Measurements from ENCODE around the gene SYTL5.

SYTL5 gene

GRCh38 chrX:38099688-38100087, 93.3 kb downstream of the SYTL5 start:
- DNase-seq = no peak

- no peak for DNase-seq
Observed at GRCh38 chrX:38102240-38102639, 95.9 kb downstream of the SYTL5 start.

DNA sequence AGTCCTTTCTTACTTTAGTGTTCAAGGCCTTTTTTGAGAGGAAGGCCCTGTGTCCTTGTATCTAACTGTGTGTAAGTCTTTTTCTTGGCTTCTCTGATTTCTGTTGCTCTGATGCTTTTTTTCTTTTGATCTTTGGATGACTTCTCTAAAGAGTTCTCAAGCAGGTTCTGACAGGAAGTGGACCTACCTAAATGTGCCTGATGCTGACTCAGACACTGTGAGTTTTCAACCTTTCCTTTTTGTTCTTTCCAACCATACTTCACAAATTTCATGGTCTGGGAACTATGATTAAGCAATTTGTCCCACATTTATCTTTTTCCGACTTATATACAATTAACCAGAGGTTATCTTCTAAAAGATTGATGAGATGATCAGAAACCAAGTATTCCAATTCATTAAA, 96.5 kb downstream of the SYTL5 start:
- no peak for DNase-seq

DNA sequence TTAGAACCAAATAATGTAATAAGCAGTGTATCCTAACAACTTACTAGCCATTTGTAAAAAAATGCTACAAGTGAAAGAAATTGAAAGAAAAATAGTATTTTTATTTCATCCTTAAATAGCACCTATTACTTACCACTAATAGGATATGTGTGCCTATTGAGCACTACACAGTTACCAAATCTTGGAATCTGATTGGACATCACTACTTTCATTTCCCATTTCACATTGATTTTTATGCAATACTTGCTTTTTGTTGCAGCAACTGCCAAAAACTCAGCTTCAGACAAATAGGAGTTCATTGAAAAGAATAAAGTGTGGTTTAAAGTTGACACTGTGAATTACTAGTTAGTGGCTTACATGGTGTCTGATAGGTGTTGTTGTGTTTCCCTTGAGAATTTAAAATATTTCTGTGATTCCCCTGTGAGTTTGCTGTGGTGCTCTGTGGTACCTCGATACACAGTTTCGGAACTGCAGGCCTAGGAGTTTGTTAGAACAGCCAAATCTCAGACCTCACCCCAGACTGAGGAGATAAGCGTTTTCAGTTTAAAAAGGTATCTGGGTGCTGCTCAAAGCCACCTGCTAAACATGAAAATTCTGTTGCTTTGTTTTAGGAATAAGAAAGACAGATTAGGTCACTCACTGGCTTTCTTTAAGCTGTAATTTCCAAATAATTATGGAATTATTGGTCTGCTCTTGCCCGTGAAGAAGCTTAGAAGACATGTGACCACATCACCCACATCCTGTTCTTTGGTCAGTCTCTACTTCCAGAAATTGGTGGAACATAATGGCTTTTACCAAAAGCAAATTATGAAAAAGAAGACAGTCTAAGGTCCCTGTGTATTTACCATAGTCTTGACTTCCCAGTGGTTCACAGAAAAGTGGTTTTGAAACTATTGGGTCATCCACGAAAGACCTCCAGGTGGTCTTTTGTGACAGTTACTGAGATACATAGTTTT, 97.8 kb downstream of the SYTL5 start:
- no peak for DNase-seq

GRCh38 chrX:38105216-38105725, 98.9 kb downstream of the SYTL5 start:
- DNase-seq = no peak

GRCh38 chrX:38106991-38107655, 100.8 kb downstream of the SYTL5 start:
- DNase-seq = no peak

GRCh38 chrX:38108364-38108763, 102.0 kb downstream of the SYTL5 start:
- DNase-seq = no peak

DNA sequence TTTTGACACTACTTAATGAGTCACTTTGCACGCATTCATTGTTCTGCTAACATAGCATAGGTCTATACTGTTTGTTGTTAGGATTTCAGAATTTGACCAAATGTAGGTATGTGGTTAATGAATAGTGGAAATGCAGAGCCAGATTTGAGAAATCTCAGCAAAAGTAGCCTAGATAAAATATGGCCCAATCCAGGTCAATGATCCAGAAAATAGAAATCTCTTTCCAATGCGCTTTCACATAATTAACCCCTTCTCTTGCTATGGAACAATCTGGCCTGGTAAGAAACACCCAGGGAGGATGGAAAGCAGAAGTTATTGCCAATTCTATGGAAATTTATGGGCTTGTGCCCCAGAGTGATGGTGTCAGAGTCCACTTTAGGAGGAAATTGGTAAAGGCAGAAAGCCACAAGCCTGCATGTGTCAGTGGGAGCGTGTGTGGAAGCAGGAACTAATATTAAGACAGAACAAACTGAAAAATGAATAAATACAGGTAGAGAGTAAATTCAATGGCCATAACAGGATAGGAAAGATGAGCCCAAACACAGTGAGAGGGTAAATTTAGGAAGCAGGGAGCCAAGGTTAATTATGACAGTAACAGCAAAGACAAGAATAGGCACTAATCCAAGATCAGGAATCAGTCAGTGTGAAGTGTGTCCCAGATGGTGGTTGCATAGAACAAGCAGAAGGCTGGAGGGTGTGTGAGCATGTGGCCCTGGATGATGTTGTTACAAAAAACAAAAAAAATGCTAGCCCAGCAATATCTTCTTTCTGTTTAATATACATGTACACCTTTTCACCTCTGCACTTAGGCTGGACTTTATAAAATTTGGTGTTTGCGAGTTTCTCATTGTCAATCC, 102.9 kb downstream of the SYTL5 start:
- no peak for DNase-seq

DNA sequence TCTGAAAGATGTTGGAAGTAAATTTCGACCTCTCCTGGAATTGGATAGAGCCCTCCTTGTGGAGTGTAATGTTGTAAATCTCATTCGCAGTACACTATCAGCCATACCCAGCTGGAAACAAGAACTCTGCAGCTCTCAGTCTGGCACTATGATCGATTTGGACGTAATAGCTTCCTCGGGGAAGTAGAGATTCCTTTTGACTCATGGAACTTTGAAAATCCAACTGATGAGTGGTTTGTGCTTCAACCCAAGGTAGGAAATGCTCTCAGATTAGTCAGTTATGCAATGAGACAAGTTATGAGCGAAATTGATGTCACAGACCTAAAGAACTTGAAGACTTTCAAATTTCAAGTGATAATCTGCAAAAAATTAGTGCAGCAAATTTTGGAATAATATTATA, 103.9 kb downstream of the SYTL5 start:
- no peak for DNase-seq

DNA sequence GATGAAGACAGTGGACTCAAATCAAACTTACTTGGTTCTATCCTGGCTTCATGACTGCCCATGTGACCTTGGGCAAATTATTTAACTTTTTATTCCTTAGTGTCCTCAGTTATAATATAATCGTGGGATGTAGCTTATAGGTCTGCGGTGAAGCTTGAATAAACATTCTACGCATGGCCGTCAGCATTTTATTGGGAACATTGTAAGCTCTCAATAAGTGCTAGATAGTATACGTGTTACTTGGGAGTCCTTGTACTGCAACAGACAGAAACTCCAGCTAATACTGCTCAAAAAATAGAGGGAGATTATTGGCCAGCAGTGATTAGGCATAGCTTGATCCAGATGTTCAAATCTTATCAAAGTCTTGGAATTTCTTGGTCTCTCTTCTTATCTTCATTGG, 104.8 kb downstream of the SYTL5 start:
- DNase-seq = no peak

GRCh38 chrX:38112566-38112965, 106.2 kb downstream of the SYTL5 start:
- DNase-seq = no peak

DNA sequence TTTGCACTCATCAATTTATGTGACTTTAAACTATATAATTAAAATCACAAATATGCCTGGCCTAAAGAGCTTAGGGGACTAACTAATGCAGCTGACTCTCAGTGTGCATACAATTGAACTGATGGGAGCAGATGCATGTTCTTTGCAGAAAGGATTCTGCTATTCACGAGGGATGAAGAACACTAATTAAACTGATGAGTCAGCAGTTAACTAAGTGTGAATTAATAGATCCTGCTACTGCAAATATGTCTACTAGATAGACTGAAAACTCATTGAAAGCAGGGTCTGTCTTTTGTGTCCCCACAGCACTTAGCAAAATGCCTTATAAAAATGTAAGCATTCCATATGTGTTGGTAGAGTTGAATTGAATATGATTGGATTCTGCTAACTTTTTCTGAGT, 110.4 kb downstream of the SYTL5 start:
- DNase-seq = no peak

DNA sequence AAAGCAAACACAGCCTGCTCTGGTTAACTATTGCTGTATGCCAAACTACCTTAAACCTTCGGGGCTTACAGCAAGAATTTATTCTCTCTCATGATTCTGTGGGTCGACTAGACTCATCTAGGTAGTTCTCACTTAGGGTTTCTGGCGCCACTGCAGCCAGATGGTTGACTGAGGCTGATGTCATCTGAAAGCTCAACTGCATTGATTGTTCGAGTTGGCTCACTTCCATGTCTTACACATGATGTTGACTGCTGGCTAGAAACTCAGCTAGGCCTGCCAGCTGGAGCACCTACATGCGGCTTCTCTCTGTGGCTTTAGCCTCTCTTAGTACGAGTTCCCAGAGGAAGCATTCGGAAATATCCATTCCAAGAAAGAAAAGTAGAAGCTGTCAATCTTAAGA, 111.1 kb downstream of the SYTL5 start:
- no peak for DNase-seq

DNA sequence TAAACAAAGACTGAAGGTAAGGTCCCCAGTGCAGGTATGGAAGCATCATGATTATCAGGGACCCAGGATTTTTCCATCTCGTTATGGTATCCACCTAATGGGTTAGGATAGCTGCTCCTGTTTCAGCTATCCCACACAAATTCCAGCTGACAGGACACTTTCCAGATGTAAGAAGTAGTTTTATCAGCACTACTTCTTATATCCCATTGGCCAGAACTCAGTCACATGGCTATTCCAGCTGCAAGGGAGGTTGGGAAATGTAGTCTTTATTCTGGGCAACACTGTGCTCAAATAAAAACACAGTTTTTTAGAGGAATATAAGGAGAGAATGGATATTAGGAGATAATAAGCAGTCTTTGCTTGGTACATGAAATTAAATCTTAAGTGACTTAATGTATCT, 117.6 kb downstream of the SYTL5 start:
- no peak for DNase-seq

- no peak for DNase-seq
Observed at GRCh38 chrX:38126179-38126578, 119.8 kb downstream of the SYTL5 start.

- no peak for DNase-seq
Observed at GRCh38 chrX:38127961-38128360, 121.6 kb downstream of the SYTL5 start.

DNA sequence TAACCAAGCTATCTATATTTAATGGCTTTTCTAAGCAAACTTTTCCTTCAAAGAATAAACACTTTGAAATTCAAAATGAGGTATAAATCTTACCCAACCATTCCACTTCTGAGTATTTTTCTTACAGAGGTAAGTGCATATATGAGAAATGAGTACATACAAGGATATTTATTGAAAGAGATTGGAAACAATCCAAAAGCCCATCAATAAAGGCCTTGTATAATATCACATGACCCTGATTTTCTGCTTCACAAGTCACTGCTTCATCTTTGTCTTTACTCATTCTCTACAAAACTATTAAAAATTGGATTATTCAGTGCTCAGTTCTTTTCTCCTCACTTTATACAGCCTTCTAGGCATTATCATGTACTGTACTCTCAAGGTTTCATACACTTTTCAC, 123.0 kb downstream of the SYTL5 start:
- no peak for DNase-seq

GRCh38 chrX:38138157-38138891, 132.0 kb downstream of the SYTL5 start:
- DNase-seq = no peak

DNA sequence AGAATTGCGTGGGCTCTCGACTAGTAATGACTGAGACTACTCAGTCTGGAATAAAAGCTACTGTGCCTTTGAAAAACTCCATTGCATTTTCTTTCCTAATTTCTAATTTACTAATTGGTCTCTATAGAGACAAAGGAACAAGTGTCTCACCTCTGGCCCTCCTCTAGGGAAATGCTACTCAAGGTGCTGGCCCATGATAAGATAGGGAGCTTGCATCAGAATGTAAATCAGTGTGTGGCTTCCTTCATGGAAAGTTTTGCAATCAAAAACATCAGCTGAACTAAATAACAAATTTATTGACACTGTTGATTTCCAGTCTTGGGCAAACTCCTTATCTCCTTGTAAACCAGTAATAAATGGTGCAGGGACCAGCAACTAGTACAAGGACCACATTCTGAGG, 132.5 kb downstream of the SYTL5 start:
- DNase-seq = no peak

GRCh38 chrX:38142610-38143009, 136.3 kb downstream of the SYTL5 start:
- DNase-seq = no peak

DNA sequence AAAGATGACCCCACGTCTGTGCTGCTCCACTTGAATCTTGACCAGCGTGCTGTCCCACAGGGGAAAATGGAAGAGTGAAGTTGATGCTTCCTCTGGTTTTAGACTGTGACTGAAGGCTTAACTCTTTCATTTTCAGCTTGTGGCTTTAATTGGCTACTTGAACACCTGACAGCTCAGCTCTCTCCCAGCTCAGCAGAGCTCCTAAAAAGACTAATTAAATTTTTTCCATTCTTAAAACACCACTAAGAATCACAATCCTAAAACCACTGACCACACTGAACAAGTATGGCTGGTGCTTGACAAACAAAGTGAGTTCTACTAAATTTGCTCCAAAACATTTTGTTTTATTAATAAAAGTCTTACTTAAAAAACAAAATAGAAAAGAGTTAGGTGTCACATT, 142.7 kb downstream of the SYTL5 start:
- DNase-seq = no peak

DNA sequence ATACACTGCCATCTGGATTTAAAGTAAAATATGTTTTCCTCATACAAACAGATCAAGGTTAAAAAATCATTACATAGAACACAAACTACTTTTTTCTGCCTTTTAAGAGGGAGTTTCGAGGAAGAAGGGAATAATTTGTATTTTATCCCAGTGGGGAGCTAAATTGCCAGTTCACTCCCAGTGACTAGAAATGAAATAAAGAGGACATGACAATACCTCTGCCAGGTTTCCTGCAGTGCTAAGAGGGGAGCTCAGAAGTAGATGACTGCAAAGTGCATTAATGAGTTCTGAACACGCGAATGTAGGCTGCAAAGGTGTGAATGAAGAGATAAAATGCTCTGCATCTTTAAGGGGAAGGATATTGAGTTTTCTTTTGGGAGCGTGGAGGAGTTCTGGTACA, 144.6 kb downstream of the SYTL5 start:
- no peak for DNase-seq

Data from CD4-positive, alpha-beta T cell treated with Interleukin-21 for 1 hour (primary cell).